ENCODE results near the gene SIX3. TPM values are rescaled to one million over a fixed set of nuclear protein-coding genes. Genes with fewer than 3 reads are reported as not detected.

The SIX3 gene
- total RNA-seq, 2 donors from 2014 or later, result 0.52 TPM; not detected in 1

- Histone ChIP-seq H3K9me3 (no peaks in the 10 kb centered on the region), H3K4me1 (no peaks in the 10 kb centered on the region), H3K4me3 (no peak overlapping the region), H3K27ac (no peak overlapping the region), H3K36me3 (replicated peaks in 1 of 2; ENCODE audit: insufficient read depth in 1 of 2, low read depth in 2 of 2) (no peaks in the 10 kb centered on the region), H3K27me3 (no peaks in the 10 kb centered on the region)
- DNase-seq, result no peak
- no peak for TF ChIP-seq POLR2A (IDR thresholded peaks at IDR 0.05)
- TF ChIP-seq CTCF (IDR thresholded peaks at IDR 0.05), result no peak
- ATAC-seq, result no peak
- WGBS, 2 donors, result 84 to 85% methylated on average over 5 of the region's 5 CpGs
- intact Hi-C loops (cut with DNase I), result loop anchor here (10.0 kb wide), 1 partner anchor 483 kb away; no protein-coding TSS in a partner anchor
Measured at GRCh38 chr2:44967727-44968432, 26.4 kb downstream of the SIX3 start.

- H3K36me3 ChIP-seq (replicated peaks in 1 of 2; ENCODE audit: insufficient read depth in 1 of 2, low read depth in 2 of 2), result no peaks in the 10 kb centered on the region
- intact Hi-C loops (cut with DNase I), result loop anchor here (10.0 kb wide), 1 partner anchor 485 kb away; no protein-coding TSS in a partner anchor
- H3K4me3 ChIP-seq, result no peak overlapping the region
- WGBS, 2 donors, result 88 to 91% methylated on average over 4 of the region's 4 CpGs
- H3K9me3 ChIP-seq, result no peaks in the 10 kb centered on the region
- TF ChIP-seq POLR2A (IDR thresholded peaks at IDR 0.05) (no peak), CTCF (IDR thresholded peaks at IDR 0.05) (no peak)
- H3K27me3 ChIP-seq, result no peaks in the 10 kb centered on the region
- no peaks in the 10 kb centered on the region for H3K4me1 ChIP-seq
- no peak for ATAC-seq
- DNase-seq, result no peak
- H3K27ac ChIP-seq, result no peak overlapping the region
Measured at GRCh38 chr2:44969936-44970335, 28.4 kb downstream of the SIX3 start.

- H3K4me1 ChIP-seq, result no peaks in the 10 kb centered on the region
- H3K4me3 ChIP-seq, result no peak overlapping the region
- 91 to 92% methylated on average over 8 to 15 of the region's 15 CpGs for WGBS, 2 donors
- intact Hi-C loops (cut with DNase I), result no loop called here
- TF ChIP-seq POLR2A (IDR thresholded peaks at IDR 0.05), result no peak
- TF ChIP-seq CTCF (IDR thresholded peaks at IDR 0.05), result no peak
- ATAC-seq (no peak), DNase-seq (no peak)
- no peaks in the 10 kb centered on the region for H3K9me3 ChIP-seq
- no peak overlapping the region for H3K27ac ChIP-seq
- H3K27me3 ChIP-seq, result no peaks in the 10 kb centered on the region
- H3K36me3 ChIP-seq (replicated peaks in 1 of 2; ENCODE audit: insufficient read depth in 1 of 2, low read depth in 2 of 2), result no peaks in the 10 kb centered on the region
Measured at GRCh38 chr2:44970846-44971450, 29.4 kb downstream of the SIX3 start.

- Histone ChIP-seq H3K4me3 (no peak overlapping the region), H3K27me3 (no peaks in the 10 kb centered on the region), H3K27ac (no peak overlapping the region), H3K9me3 (no peaks in the 10 kb centered on the region), H3K4me1 (no peaks in the 10 kb centered on the region), H3K36me3 (replicated peaks in 1 of 2; ENCODE audit: insufficient read depth in 1 of 2, low read depth in 2 of 2) (no peaks in the 10 kb centered on the region)
- 31 to 44% methylated on average over 11 of the region's 11 CpGs for WGBS, 2 donors
- TF ChIP-seq POLR2A (IDR thresholded peaks at IDR 0.05) (no peak), CTCF (IDR thresholded peaks at IDR 0.05) (no peak)
- no peak for ATAC-seq
- intact Hi-C loops (cut with DNase I), result no loop called here
- DNase-seq, result no peak
Measured at GRCh38 chr2:44972771-44973535, 31.5 kb downstream of the SIX3 start.

Measured in body of pancreas (tissue), 4 donors.